GM12872 (cell line): ENCODE results near the gene GIGYF1.

Experiments
- TF ChIP-seq, protein P1 (sequence below): IDR thresholded peaks from 3 replicates; pipeline ENCODE4 v1.5.1; 2011; ENCODE audit warnings: low read depth, mild to moderate bottlenecking, low read length, moderate library complexity; ENCODE audit not compliant: insufficient read depth

The GIGYF1 gene

DNA sequence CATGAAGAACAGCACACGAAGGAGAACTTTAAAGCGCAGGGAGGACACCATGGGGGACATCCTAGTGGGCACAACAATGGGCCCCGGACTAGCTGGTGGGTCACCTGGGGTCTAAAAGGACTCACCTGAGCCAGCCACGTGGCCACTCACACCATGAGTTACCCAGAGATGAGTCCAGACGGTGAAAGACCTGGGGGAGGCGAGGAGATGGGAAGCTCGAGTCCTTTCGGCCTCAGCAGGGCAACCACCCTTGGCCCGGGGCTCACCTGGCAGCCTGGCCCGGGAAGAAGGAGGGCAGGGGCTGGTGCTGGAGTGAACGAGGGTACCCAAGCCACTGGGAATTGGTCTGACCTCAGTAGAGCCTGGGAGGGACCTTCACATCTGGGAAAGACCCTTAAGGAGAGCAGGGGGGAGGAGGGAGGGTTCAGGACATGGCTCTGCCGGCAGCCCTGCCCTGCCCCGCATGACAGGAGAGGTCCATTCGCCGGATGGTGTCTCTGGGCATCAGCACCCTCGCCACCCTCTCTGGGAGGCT lies 5.7 kb downstream of the GIGYF1 start:
- TF ChIP-seq, protein P1, sequence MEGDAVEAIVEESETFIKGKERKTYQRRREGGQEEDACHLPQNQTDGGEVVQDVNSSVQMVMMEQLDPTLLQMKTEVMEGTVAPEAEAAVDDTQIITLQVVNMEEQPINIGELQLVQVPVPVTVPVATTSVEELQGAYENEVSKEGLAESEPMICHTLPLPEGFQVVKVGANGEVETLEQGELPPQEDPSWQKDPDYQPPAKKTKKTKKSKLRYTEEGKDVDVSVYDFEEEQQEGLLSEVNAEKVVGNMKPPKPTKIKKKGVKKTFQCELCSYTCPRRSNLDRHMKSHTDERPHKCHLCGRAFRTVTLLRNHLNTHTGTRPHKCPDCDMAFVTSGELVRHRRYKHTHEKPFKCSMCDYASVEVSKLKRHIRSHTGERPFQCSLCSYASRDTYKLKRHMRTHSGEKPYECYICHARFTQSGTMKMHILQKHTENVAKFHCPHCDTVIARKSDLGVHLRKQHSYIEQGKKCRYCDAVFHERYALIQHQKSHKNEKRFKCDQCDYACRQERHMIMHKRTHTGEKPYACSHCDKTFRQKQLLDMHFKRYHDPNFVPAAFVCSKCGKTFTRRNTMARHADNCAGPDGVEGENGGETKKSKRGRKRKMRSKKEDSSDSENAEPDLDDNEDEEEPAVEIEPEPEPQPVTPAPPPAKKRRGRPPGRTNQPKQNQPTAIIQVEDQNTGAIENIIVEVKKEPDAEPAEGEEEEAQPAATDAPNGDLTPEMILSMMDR, result no peak

DNA sequence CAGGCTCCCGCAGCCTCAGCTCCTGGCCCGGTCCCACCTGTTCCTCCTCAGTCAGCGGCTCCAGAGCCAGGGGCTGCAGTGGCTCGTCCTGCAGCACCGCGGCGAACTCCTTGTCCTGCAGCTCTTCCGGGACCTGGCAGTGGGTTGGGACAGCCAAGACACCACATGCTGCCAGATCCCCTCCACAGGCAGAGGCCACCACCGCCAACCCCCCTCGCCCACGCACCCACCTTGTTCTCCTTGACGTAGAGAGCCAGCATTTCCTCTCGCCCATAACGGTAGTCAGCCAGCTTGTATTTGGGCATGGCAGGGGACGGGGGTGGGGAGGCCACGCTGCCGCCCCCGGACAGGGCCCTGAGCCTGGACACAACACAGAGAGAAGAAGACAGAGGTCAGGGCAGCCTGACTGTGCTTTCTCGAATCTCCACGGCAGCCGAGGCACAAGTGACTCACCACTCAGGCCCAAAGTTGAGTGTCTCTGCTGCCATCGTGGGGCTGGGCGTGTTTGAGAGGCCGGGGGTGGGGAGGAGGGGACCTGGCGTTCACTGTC lies 6.2 kb downstream of the GIGYF1 start:
- TF ChIP-seq, protein P1, result no peak

DNA sequence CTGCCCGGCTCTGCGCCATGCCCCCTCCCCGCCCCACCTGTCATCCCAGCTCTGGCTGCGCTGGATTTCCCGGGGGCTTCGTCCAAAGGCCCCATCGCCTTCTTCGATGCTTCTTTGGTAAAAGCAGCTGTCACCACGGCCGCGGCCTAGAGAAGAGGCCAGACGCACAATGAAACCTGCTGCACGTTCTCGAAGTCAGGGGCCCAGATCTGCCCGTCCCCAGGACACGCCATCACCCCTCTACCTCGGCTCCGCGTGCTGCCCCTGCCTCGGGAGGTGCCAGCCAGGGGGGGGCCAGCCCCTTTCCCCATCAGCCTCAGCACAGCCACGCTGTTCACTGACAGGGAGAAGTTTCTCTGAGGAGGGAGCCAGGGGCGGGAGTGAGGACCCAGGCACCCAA lies 6.8 kb downstream of the GIGYF1 start:
- TF ChIP-seq, protein P1, result no peak

DNA sequence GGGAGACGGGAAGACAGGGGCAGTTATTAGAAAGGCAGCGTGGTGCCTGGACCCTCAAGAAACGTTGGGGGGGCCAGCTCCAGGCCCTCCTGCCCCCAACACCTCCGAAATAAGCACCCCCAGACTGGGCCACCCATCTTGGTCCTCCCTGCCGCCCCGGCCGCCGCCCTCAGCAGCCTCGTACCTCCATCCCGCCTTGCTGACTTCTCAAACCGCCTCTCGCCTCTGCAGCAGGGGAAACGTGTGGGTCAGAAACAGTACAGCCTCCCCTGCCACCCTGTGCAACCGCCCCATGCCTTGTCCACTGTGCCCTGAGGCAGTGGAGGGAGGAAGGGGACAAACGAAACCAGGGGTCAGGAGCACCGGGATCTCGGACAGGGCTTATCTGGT lies 7.2 kb downstream of the GIGYF1 start:
- TF ChIP-seq, protein P1, result no peak

DNA sequence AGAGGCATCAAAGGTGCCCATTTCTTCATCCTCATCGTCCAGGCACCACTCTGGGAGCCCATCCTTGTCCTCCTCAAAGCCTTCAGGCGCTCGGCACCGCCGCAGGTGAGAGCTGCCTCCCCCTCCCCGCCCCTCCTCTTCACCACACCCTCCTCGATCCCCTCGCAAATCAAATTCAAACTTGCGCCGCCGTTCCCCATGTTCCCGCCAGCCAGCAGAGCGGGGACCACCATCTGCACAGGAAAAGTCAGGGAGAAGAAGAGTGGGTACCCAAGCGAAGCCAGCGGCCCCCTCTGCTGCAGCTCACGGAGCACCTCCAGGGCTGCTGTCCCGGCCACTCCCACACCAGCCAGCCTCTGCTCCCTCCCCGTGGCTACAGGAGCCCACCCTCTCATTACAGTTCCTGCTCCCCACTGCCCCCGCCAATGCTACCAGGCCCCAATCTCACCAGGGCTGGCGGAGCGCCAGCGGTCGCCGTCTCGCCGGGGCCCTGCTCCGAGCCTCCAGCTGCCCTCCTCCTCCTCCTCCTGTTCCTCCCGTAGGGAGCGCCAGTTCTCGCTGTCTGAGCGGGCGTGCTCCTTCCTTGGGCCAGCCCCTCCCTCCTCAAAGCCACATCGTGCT lies 7.7 kb downstream of the GIGYF1 start:
- TF ChIP-seq, protein P1, result no peak

DNA sequence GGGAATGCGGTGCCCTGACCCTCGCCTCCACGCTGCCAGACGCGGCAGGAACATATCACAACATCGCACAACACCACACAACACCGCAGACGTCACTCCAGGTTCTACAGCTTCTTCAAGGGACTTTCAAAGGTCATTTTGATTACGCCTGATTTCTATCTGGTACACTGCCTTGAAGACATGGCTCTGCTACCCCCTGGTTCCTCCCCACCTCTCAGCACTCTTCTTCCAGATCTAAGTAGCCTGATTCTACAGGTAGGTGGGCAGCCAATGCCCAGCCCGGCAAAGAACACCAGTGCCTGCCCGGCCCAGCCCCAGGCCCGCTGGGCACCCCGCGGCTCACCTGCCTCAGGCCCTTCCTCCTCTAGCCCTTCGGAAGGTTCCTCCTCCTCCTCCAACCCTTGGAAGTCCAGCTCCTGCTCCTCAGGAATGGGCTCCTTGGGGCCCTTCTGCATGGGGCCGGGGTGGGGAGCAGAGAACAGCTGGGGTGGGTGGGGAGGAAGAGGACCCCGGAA lies 8.4 kb downstream of the GIGYF1 start:
- TF ChIP-seq, protein P1, result no peak

DNA sequence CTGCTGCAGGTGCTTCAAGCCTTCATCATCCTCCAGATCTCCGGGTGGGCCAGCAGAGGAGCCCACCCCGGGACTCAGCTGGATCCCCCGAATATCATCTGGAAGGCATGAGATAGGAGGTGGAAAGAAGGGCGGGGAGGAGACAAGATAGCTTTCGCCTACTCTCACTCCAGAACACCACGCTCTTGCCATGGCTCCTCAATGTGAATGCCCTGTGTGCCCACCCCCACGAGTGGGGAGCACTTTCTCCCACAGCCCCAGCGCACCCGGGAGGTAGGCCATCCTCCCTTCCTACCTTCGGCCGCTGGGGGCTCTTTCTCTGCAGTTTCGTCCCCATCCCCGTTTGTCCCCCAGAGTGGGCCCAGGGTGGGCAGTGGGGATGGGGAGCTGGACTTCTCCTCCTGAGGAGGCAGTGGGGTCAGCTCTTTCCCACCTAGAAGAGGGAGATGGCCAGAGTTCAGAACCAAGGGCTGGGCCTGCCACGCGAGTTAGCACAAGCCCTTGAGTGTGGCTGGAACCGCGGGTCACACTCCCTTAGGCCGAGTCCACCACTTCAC lies 8.9 kb downstream of the GIGYF1 start:
- TF ChIP-seq, protein P1, result no peak
